ENCODE results near the gene IL31RA.

DNA sequence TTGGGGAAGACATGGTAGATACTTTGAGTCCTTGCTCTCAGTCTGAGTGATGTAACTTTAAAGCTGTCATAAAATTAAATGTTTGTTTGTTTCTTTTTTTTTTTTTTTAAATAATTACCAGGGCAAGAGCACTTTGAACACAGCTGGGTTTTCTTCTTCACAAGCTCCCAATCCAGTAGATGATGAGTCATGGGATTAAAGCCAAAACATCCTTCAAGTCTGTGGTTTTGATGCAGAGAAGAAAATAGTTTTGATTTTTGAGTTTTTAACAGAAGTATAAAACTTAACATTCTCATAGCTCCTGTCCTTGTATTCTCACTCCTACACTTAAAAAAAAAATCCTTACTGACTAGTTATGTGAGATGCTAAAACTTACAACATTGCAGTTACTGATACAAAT, 34.8 kb upstream of the IL31RA start:
- TF ChIP-seq POLR2A (IDR thresholded peaks at IDR 0.05; ENCODE audit: low read depth, low read length): no peak
- no peak for TF ChIP-seq POLR2AphosphoS5 (IDR thresholded peaks at IDR 0.05; ENCODE audit: low read depth, low read length)
- no peak for TF ChIP-seq TAF1 (IDR thresholded peaks at IDR 0.05; ENCODE audit: borderline replicate concordance, low read depth, low read length)
